Liver (tissue), 9 donors: ENCODE results near the gene CDH13. TPM values are rescaled to one million over a fixed set of nuclear protein-coding genes. Genes with fewer than 3 reads are reported as not detected.

Experiments used
- DNase-seq: peaks from one replicate; pipeline ENCODE4 v3.0.0-alpha.2; 2017; ENCODE audit warnings: low spot score
- H3K27ac ChIP-seq, 2 donors: one replicate each; pipeline ENCODE4 v1.7.0; 2013; ENCODE audit warnings: inconsistent platforms in 2 of 2, low read length in 2 of 2, control low read depth in 1 of 2, low read depth in 1 of 2, mild to moderate bottlenecking in 1 of 2
- H3K27me3 ChIP-seq, 4 donors: one replicate each; pipeline versions ENCODE4 v1.6.1 to v1.7.0; 2013; ENCODE audit warnings: low read length in 3 of 4, inconsistent platforms in 1 of 4, mild to moderate bottlenecking in 1 of 4, moderate library complexity in 1 of 4; ENCODE audit not compliant: control insufficient read depth in 4 of 4, insufficient read depth in 4 of 4
- H3K36me3 ChIP-seq, 4 donors: one replicate each; pipeline versions ENCODE4 v1.6.1 to v1.7.0; 2013; ENCODE audit warnings: low read length in 3 of 4, mild to moderate bottlenecking in 3 of 4, low read depth in 1 of 4, moderate library complexity in 1 of 4; ENCODE audit not compliant: control insufficient read depth in 4 of 4, insufficient read depth in 3 of 4
- H3K4me1 ChIP-seq, 4 donors: one replicate each; pipeline versions ENCODE4 v1.6.1 to v1.7.0; 2013; ENCODE audit warnings: low read length in 3 of 4, mild to moderate bottlenecking in 3 of 4, moderate library complexity in 1 of 4; ENCODE audit not compliant: control insufficient read depth in 4 of 4, insufficient read depth in 4 of 4
- H3K4me3 ChIP-seq, 3 donors: one replicate each; pipeline versions ENCODE4 v1.6.1 to v1.7.0; 2013; ENCODE audit warnings: low read length in 3 of 3, control low read depth in 1 of 3, low read depth in 1 of 3, mild to moderate bottlenecking in 1 of 3
- H3K9ac ChIP-seq, 2 donors: one replicate each; pipeline ENCODE4 v1.7.0; 2013; ENCODE audit warnings: low read length in 2 of 2, mild to moderate bottlenecking in 2 of 2, moderate library complexity in 2 of 2, control low read depth in 1 of 2, low read depth in 1 of 2
- H3K9me3 ChIP-seq, 4 donors: one replicate each; pipeline versions ENCODE4 v1.6.1 to v1.7.0; 2013; ENCODE audit warnings: low read length in 3 of 4; ENCODE audit not compliant: control insufficient read depth in 4 of 4
- CTCF ChIP-seq: fragments of 150-350 bp; IDR thresholded peaks from 2 replicates; pipeline ENCODE4 v1.5.1; 2017; ENCODE audit warnings: improper control_type of control experiment, low read depth, low read length; ENCODE audit not compliant: missing input control
- EGR1 ChIP-seq, 2 donors: IDR thresholded peaks; 2 replicates each; pipeline ENCODE4 v1.6.1; 2016 to 2018; ENCODE audit warnings: antibody characterized with exemption in 2 of 2, low read depth in 2 of 2
- FOXA1 ChIP-seq: IDR thresholded peaks from 2 replicates; pipeline ENCODE4 v1.6.1; 2016; ENCODE audit warnings: antibody characterized with exemption
- FOXA2 ChIP-seq: IDR thresholded peaks from 2 replicates; pipeline ENCODE4 v1.6.1; 2016; ENCODE audit warnings: antibody characterized with exemption
- GABPA ChIP-seq, 2 donors: IDR thresholded peaks in 1 of 2; conservative IDR thresholded peaks in 1 of 2; 2 replicates each; pipeline ENCODE4 v1.6.1; 2016; ENCODE audit warnings: antibody characterized with exemption in 2 of 2, mild to moderate bottlenecking in 1 of 2, moderate library complexity in 1 of 2
- HNF4G ChIP-seq: IDR thresholded peaks from 2 replicates; pipeline ENCODE4 v1.6.1; 2016; ENCODE audit warnings: antibody characterized with exemption
- JUND ChIP-seq, 2 donors: IDR thresholded peaks; 2 replicates each; pipeline ENCODE4 v1.6.1; 2016; ENCODE audit warnings: antibody characterized with exemption in 2 of 2
- NR2F2 ChIP-seq: IDR thresholded peaks from 2 replicates; pipeline ENCODE4 v1.6.1; 2016; ENCODE audit warnings: antibody characterized with exemption
- RAD21 ChIP-seq, 2 donors: IDR thresholded peaks; 2 replicates each; pipeline ENCODE4 v1.6.1; 2016; ENCODE audit warnings: antibody characterized with exemption in 2 of 2, mild to moderate bottlenecking in 2 of 2
- RXRA ChIP-seq, 2 donors: IDR thresholded peaks; 2 replicates each; pipeline ENCODE4 v1.6.1; 2017 to 2018; ENCODE audit warnings: antibody characterized with exemption in 2 of 2, mild to moderate bottlenecking in 1 of 2
- SP1 ChIP-seq: IDR thresholded peaks from 2 replicates; pipeline ENCODE4 v1.6.1; 2018; ENCODE audit warnings: antibody characterized with exemption, mild to moderate bottlenecking
- TAF1 ChIP-seq: conservative IDR thresholded peaks from 2 replicates; pipeline ENCODE4 v1.6.1; 2016; ENCODE audit warnings: antibody characterized with exemption, mild to moderate bottlenecking
- YY1 ChIP-seq: IDR thresholded peaks from 2 replicates; pipeline ENCODE4 v1.6.1; 2016; ENCODE audit warnings: antibody characterized with exemption, mild to moderate bottlenecking
- ZBTB33 ChIP-seq: IDR thresholded peaks from 2 replicates; pipeline ENCODE4 v1.6.1; 2016; ENCODE audit warnings: antibody characterized with exemption
- whole genome bisulfite sequencing: extraction: QIAGEN DNeasy Blood & Tissue Kit; methylation state at CpG from one replicate; pipeline ENCODE4 v1.1.7; 2013; 5-methylcytosine and 5-hydroxymethylcytosine counted together
- polyA plus RNA-seq, 2 donors: library from polyadenylated mRNA; stranded (reverse) in 1 of 2; unstranded in 1 of 2; fragments of 200-250 nt in 1 of 2; fragments of >200 nt in 1 of 2; fragmentation: Nextera tagmentation in 1 of 2; extraction: Ambion mirVana in 1 of 2; gene quantifications; one replicate each; pipeline versions ENCODE4 v1.2.1 to v1.2.3, GENCODE V29; 2013 to 2015
- total RNA-seq, 2 donors: library from RNA; depleted of rRNA; stranded (reverse); fragments of >200 nt; gene quantifications; one replicate each; pipeline ENCODE4 v1.2.3, GENCODE V29; 2014
- TF ChIP-seq, protein P1 (sequence below): IDR thresholded peaks from 2 replicates; pipeline ENCODE4 v1.6.1; 2016; ENCODE audit warnings: antibody characterized with exemption
- TF ChIP-seq, protein P2 (sequence below): IDR thresholded peaks from 2 replicates; pipeline ENCODE4 v1.6.1; 2016; ENCODE audit warnings: antibody characterized with exemption
- TF ChIP-seq, protein P3 (sequence below): IDR thresholded peaks from 2 replicates; pipeline ENCODE4 v1.6.1; 2016; ENCODE audit warnings: antibody characterized with exemption, mild to moderate bottlenecking
- donor health status: healthy.
- donor health status: healthy.
- donor health status: healthy.
- donor health status: healthy.
- donor health status: healthy.

CDH13 gene
- total and polyA plus RNA-seq, 4 donors: 0.21 to 1.5 (median 0.58) TPM

- no peak overlapping the region for H3K9ac ChIP-seq
- WGBS: 68% methylated on average over 3 of the region's 3 CpGs
- TF ChIP-seq SP1: no peak
- TF ChIP-seq, protein P1, sequence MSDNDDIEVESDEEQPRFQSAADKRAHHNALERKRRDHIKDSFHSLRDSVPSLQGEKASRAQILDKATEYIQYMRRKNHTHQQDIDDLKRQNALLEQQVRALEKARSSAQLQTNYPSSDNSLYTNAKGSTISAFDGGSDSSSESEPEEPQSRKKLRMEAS: no peak
- no peak for TF ChIP-seq JUND (IDR thresholded peaks at IDR 0.05)
- no peak for TF ChIP-seq CTCF
- no peak for TF ChIP-seq EGR1 (IDR thresholded peaks at IDR 0.05; ENCODE audit: low read depth in 2 of 2)
- TF ChIP-seq RAD21 (IDR thresholded peaks at IDR 0.05): no peak
- TF ChIP-seq YY1: no peak
- no peak for TF ChIP-seq NR2F2
- no peak for TF ChIP-seq RXRA (IDR thresholded peaks at IDR 0.05)
- TF ChIP-seq HNF4G: no peak
- TF ChIP-seq, protein P2, sequence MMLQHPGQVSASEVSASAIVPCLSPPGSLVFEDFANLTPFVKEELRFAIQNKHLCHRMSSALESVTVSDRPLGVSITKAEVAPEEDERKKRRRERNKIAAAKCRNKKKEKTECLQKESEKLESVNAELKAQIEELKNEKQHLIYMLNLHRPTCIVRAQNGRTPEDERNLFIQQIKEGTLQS: no peak
- no peak for TF ChIP-seq TAF1
- no peak for TF ChIP-seq GABPA (IDR thresholded peaks at IDR 0.05 in 1 of 2, conservative IDR thresholded peaks at IDR 0.05 in 1 of 2)
- no peak for TF ChIP-seq ZBTB33
- no peak for TF ChIP-seq FOXA1
- TF ChIP-seq FOXA2: no peak
- no peak overlapping the region for H3K4me3 ChIP-seq
- H3K27me3 ChIP-seq: no peaks in the 10 kb centered on the region
- no peak for DNase-seq
- H3K9me3 ChIP-seq: no peaks in the 10 kb centered on the region
- no peaks in the 10 kb centered on the region for H3K4me1 ChIP-seq
- no peaks in the 10 kb centered on the region for H3K36me3 ChIP-seq
- no peak overlapping the region for H3K27ac ChIP-seq
These were observed 218.3 kb downstream of the CDH13 start for GRCh38 chr16:82845116-82845515.

- Histone ChIP-seq H3K9ac (no peak overlapping the region), H3K27me3 (peaks cover 0 to 2% (median 0%) of the 10 kb centered on the region in 4 donors), H3K27ac (no peak overlapping the region), H3K4me3 (no peak overlapping the region), H3K36me3 (no peaks in the 10 kb centered on the region), H3K4me1 (no peaks in the 10 kb centered on the region), H3K9me3 (no peaks in the 10 kb centered on the region)
- DNase-seq: no peak
- 90% methylated on average over 1 of the region's 1 CpG for WGBS
- TF ChIP-seq JUND (IDR thresholded peaks at IDR 0.05) (no peak), FOXA1 (no peak)
These were observed 220.0 kb downstream of the CDH13 start for GRCh38 chr16:82846806-82847205.

GRCh38 chr16:82848013-82848412 lies 221.2 kb downstream of the CDH13 start:
- H3K9me3 ChIP-seq: no peaks in the 10 kb centered on the region
- no peak overlapping the region for H3K27ac ChIP-seq
- H3K4me3 ChIP-seq: no peak overlapping the region
- H3K36me3 ChIP-seq: no peaks in the 10 kb centered on the region
- H3K4me1 ChIP-seq: no peaks in the 10 kb centered on the region
- no peak overlapping the region for H3K9ac ChIP-seq
- peaks cover 0 to 2% (median 0%) of the 10 kb centered on the region in 4 donors for H3K27me3 ChIP-seq
- no peak for DNase-seq
- TF ChIP-seq, protein P1: no peak
- TF ChIP-seq JUND (IDR thresholded peaks at IDR 0.05) (no peak), FOXA1 (no peak), RAD21 (IDR thresholded peaks at IDR 0.05) (no peak), FOXA2 (no peak), SP1 (no peak), GABPA (IDR thresholded peaks at IDR 0.05 in 1 of 2, conservative IDR thresholded peaks at IDR 0.05 in 1 of 2) (no peak), EGR1 (IDR thresholded peaks at IDR 0.05; ENCODE audit: low read depth in 2 of 2) (no peak), NR2F2 (no peak), HNF4G (no peak), CTCF (no peak)
- TF ChIP-seq, protein P2: no peak
- TF ChIP-seq, protein P3, sequence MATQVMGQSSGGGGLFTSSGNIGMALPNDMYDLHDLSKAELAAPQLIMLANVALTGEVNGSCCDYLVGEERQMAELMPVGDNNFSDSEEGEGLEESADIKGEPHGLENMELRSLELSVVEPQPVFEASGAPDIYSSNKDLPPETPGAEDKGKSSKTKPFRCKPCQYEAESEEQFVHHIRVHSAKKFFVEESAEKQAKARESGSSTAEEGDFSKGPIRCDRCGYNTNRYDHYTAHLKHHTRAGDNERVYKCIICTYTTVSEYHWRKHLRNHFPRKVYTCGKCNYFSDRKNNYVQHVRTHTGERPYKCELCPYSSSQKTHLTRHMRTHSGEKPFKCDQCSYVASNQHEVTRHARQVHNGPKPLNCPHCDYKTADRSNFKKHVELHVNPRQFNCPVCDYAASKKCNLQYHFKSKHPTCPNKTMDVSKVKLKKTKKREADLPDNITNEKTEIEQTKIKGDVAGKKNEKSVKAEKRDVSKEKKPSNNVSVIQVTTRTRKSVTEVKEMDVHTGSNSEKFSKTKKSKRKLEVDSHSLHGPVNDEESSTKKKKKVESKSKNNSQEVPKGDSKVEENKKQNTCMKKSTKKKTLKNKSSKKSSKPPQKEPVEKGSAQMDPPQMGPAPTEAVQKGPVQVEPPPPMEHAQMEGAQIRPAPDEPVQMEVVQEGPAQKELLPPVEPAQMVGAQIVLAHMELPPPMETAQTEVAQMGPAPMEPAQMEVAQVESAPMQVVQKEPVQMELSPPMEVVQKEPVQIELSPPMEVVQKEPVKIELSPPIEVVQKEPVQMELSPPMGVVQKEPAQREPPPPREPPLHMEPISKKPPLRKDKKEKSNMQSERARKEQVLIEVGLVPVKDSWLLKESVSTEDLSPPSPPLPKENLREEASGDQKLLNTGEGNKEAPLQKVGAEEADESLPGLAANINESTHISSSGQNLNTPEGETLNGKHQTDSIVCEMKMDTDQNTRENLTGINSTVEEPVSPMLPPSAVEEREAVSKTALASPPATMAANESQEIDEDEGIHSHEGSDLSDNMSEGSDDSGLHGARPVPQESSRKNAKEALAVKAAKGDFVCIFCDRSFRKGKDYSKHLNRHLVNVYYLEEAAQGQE: no peak
